Liver (tissue), 9 donors: ENCODE data around the gene SLC16A7. TPM values are rescaled to one million over a fixed set of nuclear protein-coding genes. Genes with fewer than 3 reads are reported as not detected.

Experiments used
- DNase-seq: peaks from one replicate; pipeline ENCODE4 v3.0.0-alpha.2; 2017; ENCODE audit warnings: low spot score
- H3K27ac ChIP-seq, 2 donors: one replicate each; pipeline ENCODE4 v1.7.0; 2013; ENCODE audit warnings: inconsistent platforms in 2 of 2, low read length in 2 of 2, control low read depth in 1 of 2, low read depth in 1 of 2, mild to moderate bottlenecking in 1 of 2
- H3K27me3 ChIP-seq, 4 donors: one replicate each; pipeline versions ENCODE4 v1.6.1 to v1.7.0; 2013; ENCODE audit warnings: low read length in 3 of 4, inconsistent platforms in 1 of 4, mild to moderate bottlenecking in 1 of 4, moderate library complexity in 1 of 4; ENCODE audit not compliant: control insufficient read depth in 4 of 4, insufficient read depth in 4 of 4
- H3K36me3 ChIP-seq, 4 donors: one replicate each; pipeline versions ENCODE4 v1.6.1 to v1.7.0; 2013; ENCODE audit warnings: low read length in 3 of 4, mild to moderate bottlenecking in 3 of 4, low read depth in 1 of 4, moderate library complexity in 1 of 4; ENCODE audit not compliant: control insufficient read depth in 4 of 4, insufficient read depth in 3 of 4
- H3K4me1 ChIP-seq, 4 donors: one replicate each; pipeline versions ENCODE4 v1.6.1 to v1.7.0; 2013; ENCODE audit warnings: low read length in 3 of 4, mild to moderate bottlenecking in 3 of 4, moderate library complexity in 1 of 4; ENCODE audit not compliant: control insufficient read depth in 4 of 4, insufficient read depth in 4 of 4
- H3K4me3 ChIP-seq, 3 donors: one replicate each; pipeline versions ENCODE4 v1.6.1 to v1.7.0; 2013; ENCODE audit warnings: low read length in 3 of 3, control low read depth in 1 of 3, low read depth in 1 of 3, mild to moderate bottlenecking in 1 of 3
- H3K9ac ChIP-seq, 2 donors: one replicate each; pipeline ENCODE4 v1.7.0; 2013; ENCODE audit warnings: low read length in 2 of 2, mild to moderate bottlenecking in 2 of 2, moderate library complexity in 2 of 2, control low read depth in 1 of 2, low read depth in 1 of 2
- H3K9me3 ChIP-seq, 4 donors: one replicate each; pipeline versions ENCODE4 v1.6.1 to v1.7.0; 2013; ENCODE audit warnings: low read length in 3 of 4; ENCODE audit not compliant: control insufficient read depth in 4 of 4
- ATF3 ChIP-seq: IDR thresholded peaks from 2 replicates; pipeline ENCODE4 v1.6.1; 2016; ENCODE audit warnings: antibody characterized with exemption
- CTCF ChIP-seq: fragments of 150-350 bp; IDR thresholded peaks from 2 replicates; pipeline ENCODE4 v1.5.1; 2017; ENCODE audit warnings: improper control_type of control experiment, low read depth, low read length; ENCODE audit not compliant: missing input control
- EGR1 ChIP-seq, 2 donors: IDR thresholded peaks; 2 replicates each; pipeline ENCODE4 v1.6.1; 2016 to 2018; ENCODE audit warnings: antibody characterized with exemption in 2 of 2, low read depth in 2 of 2
- FOXA1 ChIP-seq: IDR thresholded peaks from 2 replicates; pipeline ENCODE4 v1.6.1; 2016; ENCODE audit warnings: antibody characterized with exemption
- FOXA2 ChIP-seq: IDR thresholded peaks from 2 replicates; pipeline ENCODE4 v1.6.1; 2016; ENCODE audit warnings: antibody characterized with exemption
- GABPA ChIP-seq, 2 donors: IDR thresholded peaks in 1 of 2; conservative IDR thresholded peaks in 1 of 2; 2 replicates each; pipeline ENCODE4 v1.6.1; 2016; ENCODE audit warnings: antibody characterized with exemption in 2 of 2, mild to moderate bottlenecking in 1 of 2, moderate library complexity in 1 of 2
- HNF4A ChIP-seq, 2 donors: conservative IDR thresholded peaks; 2 replicates each; pipeline ENCODE4 v1.6.1; 2016; ENCODE audit warnings: antibody characterized with exemption in 2 of 2, mild to moderate bottlenecking in 2 of 2
- HNF4G ChIP-seq: IDR thresholded peaks from 2 replicates; pipeline ENCODE4 v1.6.1; 2016; ENCODE audit warnings: antibody characterized with exemption
- JUND ChIP-seq, 2 donors: IDR thresholded peaks; 2 replicates each; pipeline ENCODE4 v1.6.1; 2016; ENCODE audit warnings: antibody characterized with exemption in 2 of 2
- NR2F2 ChIP-seq: IDR thresholded peaks from 2 replicates; pipeline ENCODE4 v1.6.1; 2016; ENCODE audit warnings: antibody characterized with exemption
- REST ChIP-seq: IDR thresholded peaks from 2 replicates; pipeline ENCODE4 v1.6.1; 2016; ENCODE audit warnings: antibody characterized with exemption, mild to moderate bottlenecking
- SP1 ChIP-seq: IDR thresholded peaks from 2 replicates; pipeline ENCODE4 v1.6.1; 2018; ENCODE audit warnings: antibody characterized with exemption, mild to moderate bottlenecking
- TAF1 ChIP-seq: conservative IDR thresholded peaks from 2 replicates; pipeline ENCODE4 v1.6.1; 2016; ENCODE audit warnings: antibody characterized with exemption, mild to moderate bottlenecking
- YY1 ChIP-seq: IDR thresholded peaks from 2 replicates; pipeline ENCODE4 v1.6.1; 2016; ENCODE audit warnings: antibody characterized with exemption, mild to moderate bottlenecking
- WGBS: extraction: QIAGEN DNeasy Blood & Tissue Kit; methylation state at CpG from one replicate; pipeline ENCODE4 v1.1.7; 2013; 5-methylcytosine and 5-hydroxymethylcytosine counted together
- polyA plus RNA-seq, 2 donors: library from polyadenylated mRNA; stranded (reverse) in 1 of 2; unstranded in 1 of 2; fragments of 200-250 nt in 1 of 2; fragments of >200 nt in 1 of 2; fragmentation: Nextera tagmentation in 1 of 2; extraction: Ambion mirVana in 1 of 2; gene quantifications; one replicate each; pipeline versions ENCODE4 v1.2.1 to v1.2.3, GENCODE V29; 2013 to 2015
- total RNA-seq, 2 donors: library from RNA; depleted of rRNA; stranded (reverse); fragments of >200 nt; gene quantifications; one replicate each; pipeline ENCODE4 v1.2.3, GENCODE V29; 2014
- donor health status: healthy.
- donor health status: healthy.
- donor health status: healthy.
- donor health status: healthy.
- donor health status: healthy.

SLC16A7 gene
- total and polyA plus RNA-seq, 4 donors, result 3.0 to 24.0 (median 12.1) TPM

GRCh38 chr12:59665701-59666100, 69.9 kb downstream of the SLC16A7 start:
- no peak overlapping the region for H3K4me3 ChIP-seq
- peak in 1 of 2 donors; percentile 46 for TF ChIP-seq HNF4A (conservative IDR thresholded peaks at IDR 0.05)
- no peak for TF ChIP-seq NR2F2
- H3K9ac ChIP-seq, result no peak overlapping the region
- 21% methylated on average over 2 of the region's 2 CpGs for WGBS
- H3K9me3 ChIP-seq, result peaks cover 0 to 4% (median 0%) of the 10 kb centered on the region in 4 donors
- no peaks in the 10 kb centered on the region for H3K36me3 ChIP-seq
- no peak overlapping the region for H3K27ac ChIP-seq
- H3K4me1 ChIP-seq, result no peaks in the 10 kb centered on the region
- DNase-seq, result no peak
- no peaks in the 10 kb centered on the region for H3K27me3 ChIP-seq

GRCh38 chr12:59668674-59669073, 72.8 kb downstream of the SLC16A7 start:
- Histone ChIP-seq H3K27ac (no peak overlapping the region), H3K9me3 (peaks cover 0 to 4% (median 0%) of the 10 kb centered on the region in 4 donors), H3K36me3 (no peaks in the 10 kb centered on the region), H3K4me3 (no peak overlapping the region), H3K27me3 (no peaks in the 10 kb centered on the region), H3K4me1 (no peaks in the 10 kb centered on the region), H3K9ac (no peak overlapping the region)
- 94% methylated on average over 2 of the region's 2 CpGs for WGBS
- DNase-seq, result no peak
- TF ChIP-seq EGR1 (IDR thresholded peaks at IDR 0.05; ENCODE audit: low read depth in 2 of 2) (no peak), JUND (IDR thresholded peaks at IDR 0.05) (no peak), TAF1 (no peak), FOXA1 (no peak), HNF4G (no peak), SP1 (no peak)

GRCh38 chr12:59672273-59672672, 76.4 kb downstream of the SLC16A7 start:
- no peaks in the 10 kb centered on the region for H3K36me3 ChIP-seq
- H3K4me3 ChIP-seq, result no peak overlapping the region
- H3K9ac ChIP-seq, result no peak overlapping the region
- H3K27ac ChIP-seq, result no peak overlapping the region
- TF ChIP-seq HNF4A (conservative IDR thresholded peaks at IDR 0.05) (no peak), YY1 (no peak), FOXA1 (no peak), REST (no peak)
- H3K4me1 ChIP-seq, result no peaks in the 10 kb centered on the region
- peaks cover 0 to under 1% (median 0%) of the 10 kb centered on the region in 4 donors for H3K9me3 ChIP-seq
- H3K27me3 ChIP-seq, result no peaks in the 10 kb centered on the region
- WGBS, result 97% methylated on average over 2 of the region's 2 CpGs
- no peak for DNase-seq

GRCh38 chr12:59675461-59675860, 79.6 kb downstream of the SLC16A7 start:
- WGBS, result 97% methylated on average over 1 of the region's 1 CpG
- DNase-seq, result no peak
- H3K9ac ChIP-seq, result no peak overlapping the region
- H3K4me3 ChIP-seq, result no peak overlapping the region
- H3K9me3 ChIP-seq, result no peaks in the 10 kb centered on the region
- H3K27me3 ChIP-seq, result no peaks in the 10 kb centered on the region
- no peak overlapping the region for H3K27ac ChIP-seq
- no peaks in the 10 kb centered on the region for H3K36me3 ChIP-seq
- H3K4me1 ChIP-seq, result no peaks in the 10 kb centered on the region
- TF ChIP-seq FOXA2 (no peak), HNF4G (no peak), REST (no peak), GABPA (IDR thresholded peaks at IDR 0.05 in 1 of 2, conservative IDR thresholded peaks at IDR 0.05 in 1 of 2) (no peak), TAF1 (no peak), NR2F2 (no peak), EGR1 (IDR thresholded peaks at IDR 0.05; ENCODE audit: low read depth in 2 of 2) (no peak), CTCF (no peak), ATF3 (no peak)
